Neural cell (in vitro differentiated cells): ENCODE measurements around the gene TRIM44.

Experiments
- CTCF ChIP-seq: fragments of 450-650 bp; IDR thresholded peaks from 2 replicates; pipeline ENCODE4 v1.5.1; 2014; ENCODE audit warnings: antibody characterized with exemption, mild to moderate bottlenecking, moderate library complexity; ENCODE audit not compliant: poor library complexity, severe bottlenecking
- POLR2AphosphoS5 ChIP-seq: IDR thresholded peaks from 2 replicates; pipeline ENCODE4 v1.6.1; 2012
- RAD21 ChIP-seq: fragments of 450-650 bp; conservative IDR thresholded peaks from 2 replicates; pipeline ENCODE4 v1.6.1; 2014; ENCODE audit warnings: antibody characterized with exemption, mild to moderate bottlenecking, moderate library complexity
- SMC3 ChIP-seq: fragments of 450-650 bp; conservative IDR thresholded peaks from 2 replicates; pipeline ENCODE4 v1.6.1; 2014; ENCODE audit warnings: antibody characterized with exemption, mild to moderate bottlenecking, moderate library complexity; ENCODE audit not compliant: poor library complexity

DNA sequence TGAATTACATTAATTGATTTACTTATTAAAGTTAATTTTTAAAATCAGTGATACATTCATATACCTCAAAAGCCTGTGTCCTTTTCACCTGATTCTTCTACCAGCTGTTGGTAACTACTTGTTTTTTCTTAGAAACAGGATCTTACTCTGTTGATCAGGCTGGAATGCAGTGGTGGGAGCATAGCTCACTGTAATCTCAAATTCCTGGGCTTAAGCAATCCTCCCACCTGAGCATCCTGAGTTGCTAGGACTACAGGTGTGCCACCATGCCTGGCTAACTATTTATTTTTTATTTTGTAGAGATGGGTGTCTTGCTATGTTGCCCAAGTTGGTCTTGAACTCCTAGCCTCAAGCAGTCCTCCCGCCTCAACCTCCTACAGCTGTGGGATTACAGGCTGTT, 4.7 kb downstream of the TRIM44 start:
- TF ChIP-seq CTCF (no peak), POLR2AphosphoS5 (no peak), SMC3 (no peak), RAD21 (no peak)
